GM18511 (cell line): Measurements from ENCODE around the gene UPF2.
"Not testable (repeated sequence)": the region's sequence is repeated elsewhere in the genome, so short reads cannot be mapped to it uniquely, and the experiment has no call there.

Experiments
- ATAC-seq: cut with Tn5 transposase; IDR thresholded peaks from one replicate; pipeline ENCODE4 v1.9.1; 2021; ENCODE audit warnings: mild to moderate bottlenecking, moderate library complexity; ENCODE audit not compliant: unreplicated experiment

Gene UPF2

DNA sequence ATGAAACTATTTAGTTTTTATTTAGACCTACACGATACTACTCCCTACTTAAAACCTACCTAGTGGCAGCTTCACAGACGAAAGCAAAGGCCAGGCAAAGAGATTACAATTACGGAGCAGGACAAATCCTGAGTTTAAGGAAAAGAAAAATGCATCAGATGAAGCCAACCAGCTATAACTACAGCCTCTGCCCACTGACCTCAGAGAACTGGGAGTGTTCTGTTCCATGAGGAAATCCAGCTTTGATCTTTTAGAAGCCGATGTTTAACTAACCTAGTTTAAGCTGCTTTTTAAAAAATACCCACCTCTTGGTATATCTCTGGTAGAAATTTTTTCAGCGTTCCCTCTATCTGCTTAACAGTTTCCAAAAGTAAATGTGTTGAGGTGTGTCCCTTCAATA is 3.0 kb upstream of the UPF2 start:
- no peak for ATAC-seq

DNA sequence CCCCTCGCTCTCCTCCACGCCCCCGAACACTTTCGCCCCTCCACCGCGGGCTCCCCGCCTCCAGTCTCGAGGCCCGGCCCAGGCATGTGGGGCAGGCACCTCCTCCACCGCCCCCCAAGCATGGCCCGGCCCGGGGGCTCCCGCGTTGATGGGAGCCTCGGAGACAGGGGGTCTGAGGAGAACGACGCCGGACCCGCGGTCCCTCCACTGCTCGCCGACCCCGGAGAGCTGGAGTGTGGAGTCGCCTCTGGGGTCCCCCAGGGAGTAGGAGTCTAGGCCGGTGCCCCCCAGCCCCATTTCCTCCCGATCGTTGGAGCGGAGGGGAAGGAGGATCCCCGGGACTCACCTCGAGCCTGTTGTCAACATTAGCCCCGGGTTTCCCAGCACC is 206 bp downstream of the UPF2 start:
- peak; percentile 7 for ATAC-seq

DNA sequence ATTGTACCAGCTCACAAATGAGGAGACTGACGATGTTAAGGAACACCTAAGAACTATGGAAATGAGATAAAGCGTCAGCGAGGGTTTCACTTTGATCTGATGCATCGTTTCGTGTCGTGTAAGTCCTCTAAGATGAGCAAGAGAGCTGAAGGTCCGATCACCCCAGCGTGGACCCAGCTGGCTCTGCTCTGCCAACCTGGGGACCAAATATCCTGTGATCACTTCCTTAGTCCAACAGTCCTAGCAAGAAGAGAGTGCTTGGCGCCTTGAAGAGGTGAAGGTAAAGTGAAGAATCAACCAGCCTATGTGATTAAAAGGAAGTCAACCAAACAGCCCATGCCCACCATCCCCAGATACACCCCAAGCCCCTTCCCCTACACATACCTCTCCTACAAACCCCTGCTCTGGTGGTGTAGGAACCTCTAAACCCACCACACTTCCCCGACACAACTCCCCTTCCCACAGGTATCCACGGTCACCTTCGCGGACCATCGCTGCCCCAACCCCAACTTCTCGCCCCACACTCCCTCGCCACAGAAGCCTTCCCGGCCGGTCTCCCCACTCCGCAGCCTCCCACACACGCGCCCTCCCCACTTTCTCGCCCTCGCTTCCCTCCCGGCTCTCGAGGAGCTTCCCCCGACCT is 722 bp downstream of the UPF2 start:
- ATAC-seq, result no peak

DNA sequence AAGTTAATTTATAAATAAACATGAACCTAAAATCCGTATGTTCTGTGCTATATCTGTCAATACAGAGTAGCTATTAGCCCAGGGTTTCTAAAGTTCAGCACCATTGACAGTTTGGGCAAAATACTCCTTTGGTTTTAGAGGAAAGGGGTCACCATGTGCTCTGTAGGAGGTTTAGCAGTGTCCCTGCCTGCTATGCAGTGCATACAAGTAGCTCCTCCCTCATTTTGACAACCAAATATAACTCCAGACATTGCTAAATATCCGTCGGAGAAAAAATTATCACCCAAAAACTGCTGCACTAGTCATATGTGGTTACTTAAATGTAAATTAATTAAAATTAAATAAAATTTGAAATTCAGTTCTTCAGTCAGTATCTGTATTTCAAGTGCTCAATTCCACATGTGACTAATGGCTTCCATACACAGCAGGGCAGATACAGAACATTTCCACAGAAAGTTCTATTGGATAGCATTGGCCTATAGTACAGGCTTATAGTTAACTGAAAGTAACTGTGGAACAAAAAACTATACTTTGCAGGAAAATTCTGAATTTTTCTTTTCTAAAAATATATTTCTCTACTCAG is 6.4 kb downstream of the UPF2 start:
- no peak for ATAC-seq

DNA sequence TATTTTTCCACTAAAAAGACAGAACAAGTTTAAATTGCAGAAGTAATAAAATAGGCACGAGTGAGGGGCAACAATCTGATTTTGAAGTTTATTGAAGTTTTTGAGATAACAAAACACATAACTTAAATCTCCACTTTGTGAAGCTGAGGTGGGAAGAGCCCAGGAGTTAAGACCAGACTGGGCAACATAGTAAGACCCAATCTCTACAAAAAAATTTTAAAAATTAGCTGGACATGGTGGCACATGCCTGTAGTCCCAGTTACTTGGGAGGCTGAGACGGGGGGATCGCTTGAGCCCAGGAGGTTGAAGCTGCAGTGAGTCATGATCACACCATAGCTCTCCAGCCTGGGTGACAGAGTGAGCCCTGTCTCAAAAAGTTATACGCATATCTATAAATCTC is 11.2 kb downstream of the UPF2 start:
- ATAC-seq, result no peak

DNA sequence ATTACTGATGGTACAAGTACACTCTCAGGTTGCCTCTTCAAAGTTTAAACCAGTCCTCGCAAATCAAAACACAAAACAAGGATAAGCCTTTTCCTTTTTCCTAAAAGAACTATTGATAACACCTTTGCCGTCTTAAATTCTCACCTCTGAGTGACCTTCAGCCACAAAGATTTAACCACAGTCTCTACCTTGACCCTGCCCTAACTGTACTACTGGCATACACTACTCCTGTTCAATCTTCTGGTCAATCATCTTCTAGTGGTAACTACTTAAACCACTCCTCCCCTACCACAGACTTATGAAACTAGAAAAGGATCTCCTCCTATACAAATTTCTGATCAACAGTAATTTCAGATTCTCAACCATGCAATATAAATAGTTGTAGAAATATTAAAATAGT is 15.1 kb downstream of the UPF2 start:
- peak; percentile 98 for ATAC-seq

DNA sequence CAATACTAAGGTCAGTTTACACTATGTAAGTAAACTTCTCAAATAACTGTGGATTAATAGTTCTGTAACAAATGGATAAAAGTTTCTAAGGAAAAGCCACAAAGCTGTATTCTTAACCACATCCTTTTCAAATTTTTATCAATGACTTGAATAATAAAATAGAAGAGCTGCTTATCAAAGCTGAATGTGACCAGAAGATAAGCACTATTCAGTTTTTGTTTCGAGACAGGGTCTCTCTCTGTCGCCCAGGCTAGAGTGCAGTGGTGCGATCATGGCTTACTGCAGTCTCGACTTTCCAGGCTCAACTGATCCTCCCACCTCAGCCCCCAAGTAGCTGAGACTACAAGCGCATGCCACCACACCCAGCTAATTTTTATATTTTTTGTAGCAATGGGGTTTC is 17.0 kb downstream of the UPF2 start:
- ATAC-seq, result no peak

DNA sequence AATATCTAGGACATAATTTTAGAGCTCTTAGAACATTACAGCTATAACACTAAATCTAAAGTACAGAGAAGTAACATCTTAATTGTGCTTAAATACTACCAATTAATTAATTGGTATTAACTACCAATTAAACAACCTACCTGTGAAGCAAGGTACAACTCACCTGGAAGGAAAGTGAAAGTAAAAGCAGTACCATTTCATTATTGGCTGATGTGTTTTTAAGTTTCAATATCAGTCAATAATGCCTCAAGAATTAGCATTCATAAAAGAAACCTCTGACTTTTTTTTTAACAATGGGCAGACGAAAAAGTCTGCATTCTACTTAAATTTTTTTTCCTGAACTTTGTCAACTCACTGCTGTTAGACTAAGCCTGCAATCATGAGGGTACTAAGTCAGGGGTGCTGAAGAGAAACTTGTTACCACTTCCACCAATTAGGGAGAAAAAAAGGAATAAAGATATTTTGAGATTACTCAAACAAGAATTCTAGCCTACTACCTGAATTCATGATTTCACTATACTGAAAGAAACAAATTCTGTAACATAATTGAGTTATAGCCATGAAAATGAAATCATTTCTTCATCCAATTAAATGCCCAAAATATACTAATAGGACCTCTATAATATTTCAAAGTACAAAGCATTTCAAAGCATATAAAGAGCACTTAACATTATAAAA is 19.9 kb downstream of the UPF2 start:
- ATAC-seq, result no peak

DNA sequence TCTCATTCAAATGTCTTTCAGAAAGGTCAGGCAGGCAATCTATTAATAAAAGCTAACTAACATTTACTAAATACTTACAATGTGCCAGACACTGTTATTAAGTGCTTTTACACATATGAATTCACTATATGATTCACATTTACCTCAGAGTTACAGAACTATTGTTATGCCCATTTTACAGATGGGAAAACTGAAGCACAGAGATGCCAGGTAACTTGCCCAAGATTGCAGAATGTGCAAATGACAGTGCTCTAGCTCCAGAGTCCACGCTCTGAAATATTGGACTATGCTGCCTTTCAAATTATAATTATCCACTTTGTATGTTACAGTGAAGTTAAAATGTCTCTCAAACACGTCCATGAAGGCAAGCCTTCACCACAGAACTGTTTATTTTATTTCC is 22.0 kb downstream of the UPF2 start:
- no peak for ATAC-seq

DNA sequence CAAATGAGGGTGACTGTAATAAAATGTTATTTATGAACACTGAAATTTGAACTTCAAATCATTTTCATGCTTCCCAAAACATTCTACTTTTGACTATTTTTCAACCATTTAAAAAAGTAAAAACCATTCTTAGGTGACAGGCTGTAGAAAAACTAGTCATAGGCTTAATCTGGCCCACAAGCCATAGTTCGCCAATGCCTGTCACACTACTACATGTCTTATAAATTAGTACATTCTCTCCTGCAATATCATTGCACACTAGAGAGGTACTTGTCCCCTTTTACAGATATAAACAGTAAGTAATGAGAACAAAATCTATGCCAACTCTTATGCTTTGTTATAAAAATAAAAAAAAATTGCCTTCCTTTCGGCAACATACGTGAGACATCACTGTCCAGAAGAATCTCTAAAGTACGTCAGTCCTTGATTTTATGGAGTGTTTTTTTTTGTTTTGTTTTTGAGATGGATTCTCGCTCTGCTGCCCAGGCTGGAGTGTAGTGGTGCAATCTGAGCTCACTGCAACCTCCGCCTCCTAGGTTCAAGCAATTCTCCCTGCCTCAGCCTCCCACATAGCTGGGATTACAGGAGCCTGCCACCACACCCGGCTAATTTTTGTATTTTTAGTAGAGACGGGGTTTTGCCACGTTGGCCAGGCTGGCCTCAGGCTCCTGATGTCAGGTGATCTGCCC is 23.2 kb downstream of the UPF2 start:
- no peak for ATAC-seq

DNA sequence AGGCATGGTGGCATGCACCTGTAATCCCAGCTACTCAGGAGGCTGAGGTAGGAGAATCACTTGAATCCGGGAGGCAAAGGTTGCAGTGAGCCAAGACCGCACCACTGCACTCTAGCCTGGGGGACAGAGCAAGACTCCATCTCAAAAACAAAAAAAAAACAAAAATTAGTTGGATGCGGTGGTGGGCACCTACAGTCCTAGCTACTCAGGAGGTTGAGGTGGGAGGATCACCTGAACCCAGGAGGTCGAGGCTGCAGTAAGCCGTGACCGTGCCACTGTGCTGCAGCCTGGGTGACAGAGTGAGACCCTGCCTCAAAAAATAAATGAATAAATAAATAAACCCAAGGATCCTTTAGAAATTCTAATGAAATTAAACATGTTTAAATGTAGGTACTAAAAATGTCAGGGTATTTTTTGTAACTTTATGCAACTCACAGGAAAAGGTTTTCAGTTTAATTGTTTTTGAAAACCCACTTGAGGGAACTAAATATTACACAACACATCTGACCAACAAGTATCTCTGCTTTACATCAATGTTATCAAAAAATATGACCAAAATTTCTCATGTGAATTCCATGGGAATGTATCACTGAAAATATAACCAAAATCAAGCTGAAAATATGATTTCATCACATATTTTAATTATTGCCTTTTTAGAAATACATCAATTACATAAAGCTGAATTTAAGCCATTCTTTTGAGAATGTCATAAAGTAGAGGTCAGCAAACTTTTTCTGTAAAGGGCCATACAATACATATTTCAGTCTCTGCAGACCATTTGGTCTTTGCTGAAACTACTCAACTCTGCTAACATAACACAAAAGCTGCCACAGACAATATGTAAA is 23.9 kb downstream of the UPF2 start:
- no peak for ATAC-seq

DNA sequence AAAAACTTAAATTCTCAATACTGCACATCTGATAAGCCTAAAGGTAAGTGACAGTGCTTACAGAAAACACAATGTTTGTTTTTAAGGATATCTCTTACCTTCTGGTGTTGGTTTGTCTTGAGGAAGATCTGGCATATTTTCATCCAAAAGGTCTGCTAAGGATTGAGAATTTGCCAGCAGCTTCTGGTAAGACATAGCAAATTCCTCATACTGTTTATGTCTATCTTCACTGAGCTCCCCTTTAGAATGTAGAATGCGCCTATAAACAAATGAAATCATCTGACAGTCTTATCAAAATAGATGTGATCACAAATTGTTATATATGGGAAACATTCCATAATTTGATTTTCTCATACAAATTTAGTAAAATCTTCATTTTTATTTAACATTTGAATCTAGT is 28.7 kb downstream of the UPF2 start:
- ATAC-seq, result no peak

DNA sequence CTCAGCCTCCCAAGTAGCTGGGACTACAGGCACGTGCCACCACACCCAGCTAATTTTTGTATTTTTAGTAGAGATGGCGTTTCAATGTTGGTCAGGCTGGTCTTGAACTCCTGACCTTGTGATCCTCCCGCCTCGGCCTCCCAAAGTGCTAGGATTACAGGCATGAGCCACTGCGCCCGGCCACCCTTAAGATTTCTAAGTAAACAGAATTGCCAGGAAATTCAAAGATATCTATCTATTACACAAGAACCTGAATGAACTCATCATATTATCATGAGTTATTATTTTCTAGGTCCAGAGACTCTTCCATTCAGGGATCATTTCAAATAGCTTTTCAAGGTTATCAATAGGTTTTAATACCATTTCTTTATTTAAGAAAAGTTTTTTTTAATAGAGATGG is 29.2 kb downstream of the UPF2 start:
- not testable (repeated sequence) for ATAC-seq

DNA sequence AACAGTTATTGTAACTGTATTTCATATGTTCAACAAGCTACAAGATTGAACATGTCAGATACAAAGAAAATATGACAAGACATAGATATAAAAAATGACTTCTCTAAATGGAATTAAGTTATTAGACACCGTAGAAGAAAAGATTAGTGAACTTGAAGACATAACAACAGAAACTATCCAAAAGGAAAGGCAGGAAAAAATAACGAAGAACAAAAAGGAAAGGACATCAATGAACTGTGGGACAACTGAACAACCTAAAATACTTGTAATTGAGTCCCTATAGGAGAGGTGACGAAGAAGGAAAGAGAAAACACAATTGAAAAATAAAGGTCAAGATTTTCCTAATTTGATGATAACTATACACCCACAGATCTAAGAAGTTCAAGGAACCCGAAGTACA is 32.3 kb downstream of the UPF2 start:
- ATAC-seq, result no peak

DNA sequence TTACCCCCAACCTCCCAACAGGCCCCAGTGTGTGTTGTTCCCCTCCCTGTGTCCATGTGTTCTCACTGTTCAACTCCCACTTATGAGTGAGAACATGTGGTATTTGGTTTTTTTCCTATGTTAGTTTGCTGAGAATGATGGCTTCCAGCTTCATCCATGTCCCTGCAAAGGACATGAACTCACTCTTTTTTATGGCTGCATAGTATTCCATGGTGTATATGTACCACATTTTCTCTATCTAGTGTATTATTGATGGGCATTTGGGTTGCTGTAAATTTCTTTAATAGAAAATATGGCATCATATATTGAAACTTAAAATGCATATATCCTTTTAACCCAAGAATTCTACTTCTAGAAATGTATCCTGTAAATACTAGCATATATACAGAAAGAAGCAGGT is 33.8 kb downstream of the UPF2 start:
- not testable (repeated sequence) for ATAC-seq

DNA sequence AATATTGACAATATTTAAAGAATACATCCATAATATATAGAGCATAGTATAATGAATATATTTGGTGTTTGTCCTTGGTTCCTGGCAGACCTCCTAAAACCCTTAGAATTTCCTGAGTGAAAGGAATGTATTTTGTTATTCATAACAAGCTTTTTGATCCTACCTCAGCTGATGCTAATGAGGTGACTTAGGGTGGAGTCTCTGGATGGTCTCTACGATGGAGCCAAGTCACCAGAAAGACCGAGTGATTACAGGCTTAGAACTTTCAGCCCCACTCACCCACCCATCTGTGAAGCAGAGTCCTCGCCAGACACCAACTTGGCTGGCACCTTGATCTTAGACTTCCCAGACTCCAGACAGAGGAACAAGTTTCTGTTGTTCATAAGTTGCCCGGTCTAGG is 35.9 kb downstream of the UPF2 start:
- no peak for ATAC-seq

DNA sequence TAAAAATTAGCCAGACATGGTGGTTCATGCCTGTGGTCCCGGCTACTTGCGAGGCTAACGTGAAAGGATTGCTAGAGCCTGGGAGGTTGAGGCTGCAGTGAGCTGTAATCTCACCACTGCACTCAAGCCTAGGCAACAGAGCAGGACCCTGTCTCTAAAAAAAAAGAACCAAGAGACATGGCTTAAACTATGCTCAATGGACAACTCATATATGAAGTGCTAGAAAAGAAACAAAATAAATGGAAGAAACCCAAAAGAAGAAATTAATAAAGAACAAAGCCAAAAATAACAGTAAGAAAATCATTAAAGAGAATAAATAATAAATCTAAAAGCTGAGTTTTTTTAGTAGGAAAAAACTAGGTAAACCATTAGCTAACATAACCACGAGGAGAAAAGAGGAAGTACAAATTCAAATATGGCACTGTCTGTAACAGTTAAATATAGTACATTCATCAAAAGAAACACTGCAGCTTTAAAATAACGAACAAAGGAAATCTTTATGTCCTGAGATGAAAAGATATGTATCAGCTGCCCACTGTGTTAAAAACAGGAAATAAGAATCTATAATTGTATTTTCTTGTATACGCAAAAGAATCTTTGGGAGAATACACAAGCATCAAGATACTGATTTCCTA is 48.7 kb downstream of the UPF2 start:
- ATAC-seq, result peak; percentile 81

DNA sequence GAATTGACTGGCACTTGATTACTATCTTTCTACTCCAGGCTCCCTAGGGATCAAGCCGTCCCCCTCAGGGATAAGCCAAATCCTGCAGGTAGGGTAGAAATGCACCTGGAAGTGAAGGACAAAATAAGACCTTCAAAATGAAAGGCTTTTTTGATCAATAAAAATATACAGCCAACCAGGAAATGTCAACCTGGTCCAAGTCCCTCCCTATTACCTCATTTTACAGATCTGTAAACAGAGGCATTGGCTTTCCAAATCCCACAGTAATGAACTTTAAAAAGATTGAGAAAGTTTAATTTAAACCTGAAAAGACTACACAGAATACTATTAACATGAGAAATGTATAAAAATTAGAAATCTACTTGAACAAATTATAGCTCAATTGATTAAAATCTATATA is 53.7 kb downstream of the UPF2 start:
- no peak for ATAC-seq

DNA sequence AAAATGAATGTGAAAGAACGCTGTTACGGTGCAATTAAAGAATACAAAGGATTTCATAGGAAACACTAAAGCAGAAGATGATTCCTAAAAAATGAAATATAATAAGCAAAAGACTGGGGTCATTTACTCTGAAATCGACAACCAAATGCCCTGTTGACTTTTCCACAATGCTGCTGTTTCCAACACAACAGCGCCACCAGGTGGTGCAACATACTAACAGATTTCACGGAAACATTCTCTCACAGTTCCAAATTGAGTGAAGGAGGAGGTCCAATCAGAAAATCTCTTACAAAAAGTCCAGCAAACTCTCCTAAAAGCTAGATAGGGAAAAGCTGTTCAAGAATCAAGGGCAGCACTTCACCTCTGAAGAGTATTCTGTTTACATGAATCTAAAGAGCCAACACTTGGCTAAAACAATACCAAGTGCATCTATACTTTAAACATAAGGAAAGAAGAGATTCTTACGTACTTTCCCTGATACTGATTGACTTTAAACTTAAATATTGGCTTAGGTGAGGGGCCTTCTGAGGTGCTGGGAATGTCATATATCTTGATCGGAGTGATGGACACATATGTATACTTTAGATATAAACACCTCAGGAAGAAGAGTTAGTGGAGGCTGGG is 55.9 kb downstream of the UPF2 start:
- no peak for ATAC-seq

DNA sequence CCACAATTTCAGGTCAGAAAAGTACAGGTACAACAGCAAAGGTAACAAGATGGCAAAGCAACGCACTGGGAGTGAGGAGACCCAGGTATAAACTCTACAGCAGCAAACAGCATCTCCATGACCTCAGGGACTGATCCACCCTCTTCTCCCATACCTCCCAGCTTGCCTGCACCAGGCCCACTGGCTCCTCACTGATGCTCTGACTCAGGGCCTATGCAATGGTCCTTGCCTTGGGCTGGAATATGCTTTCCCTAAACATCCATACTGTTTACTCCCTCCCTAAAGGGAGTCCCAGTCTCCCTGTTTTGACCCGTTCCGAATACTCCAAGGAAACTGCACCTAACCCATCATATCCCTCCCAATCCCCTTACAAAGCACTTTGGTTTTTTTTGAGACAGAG is 60.4 kb downstream of the UPF2 start:
- ATAC-seq, result no peak
